HL-60/S4 treated with phorbol 12-myristate 13-acetate at 8.2 ng/mL for 4 days and 3 days (cell line): ENCODE data around the gene RAB24.
"Not testable (repeated sequence)": the region's sequence is repeated elsewhere in the genome, so short reads cannot be mapped to it uniquely, and the experiment has no call there.

ENCODE experiments used
- in situ Hi-C: fragments of 300-500 bp; cut with MboI; formaldehyde crosslinking; loops from 2 replicates; pipeline ENCODE4 v1.15.0; 2022; ENCODE audit warnings: low sequenced_read_pairs

RAB24 gene

DNA sequence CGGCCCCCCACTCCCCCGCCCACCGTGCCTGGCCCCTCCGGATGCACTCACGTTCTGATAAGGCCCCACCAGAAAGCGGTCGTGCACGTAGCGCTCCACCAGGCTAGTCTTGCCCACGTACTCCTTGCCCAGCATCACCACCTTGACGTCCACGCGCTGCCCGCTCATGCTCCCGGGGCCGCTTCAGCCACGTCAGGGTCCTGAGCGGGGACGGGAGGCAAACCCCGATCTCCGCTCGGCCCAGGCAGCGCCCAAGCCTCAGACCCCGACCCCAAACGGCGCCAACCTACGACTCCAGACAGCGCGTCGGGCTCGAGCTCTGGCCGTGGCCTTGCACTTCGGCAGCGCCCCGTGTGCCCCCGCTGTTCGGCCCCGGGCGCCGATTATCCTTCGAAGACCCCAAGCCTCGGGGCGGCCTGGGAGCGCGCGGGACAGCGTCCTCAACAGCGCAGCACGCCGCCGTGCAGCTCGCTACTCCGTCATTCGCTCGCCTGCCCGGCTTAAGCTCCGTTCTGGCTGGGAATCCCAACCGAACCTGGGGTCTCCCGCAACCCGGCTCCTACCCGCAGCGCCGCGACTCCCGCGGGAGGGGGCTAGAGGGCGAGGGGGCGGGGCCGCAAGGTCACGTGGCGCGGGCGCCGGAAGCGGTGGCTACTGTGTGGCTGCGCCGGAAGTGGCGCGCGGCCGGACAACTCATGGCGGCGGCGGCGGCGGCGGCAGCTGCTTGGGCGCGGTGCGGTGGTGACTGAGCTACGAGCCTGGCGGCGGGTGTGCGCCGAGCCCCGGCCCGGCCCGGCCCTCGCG is at the start of gene RAB24, which contains the start of gene PRELID1:
RAB24 (minus strand) TSS at position 599 of the 804 bp plus-strand sequence; CDS start at position 168, 431 bp downstream.
PRELID1 (plus strand) TSS at position 679 of the 804 bp plus-strand sequence. CDS start 187 bp downstream, outside the sequence.
- in situ Hi-C loops, result no loop called here

DNA sequence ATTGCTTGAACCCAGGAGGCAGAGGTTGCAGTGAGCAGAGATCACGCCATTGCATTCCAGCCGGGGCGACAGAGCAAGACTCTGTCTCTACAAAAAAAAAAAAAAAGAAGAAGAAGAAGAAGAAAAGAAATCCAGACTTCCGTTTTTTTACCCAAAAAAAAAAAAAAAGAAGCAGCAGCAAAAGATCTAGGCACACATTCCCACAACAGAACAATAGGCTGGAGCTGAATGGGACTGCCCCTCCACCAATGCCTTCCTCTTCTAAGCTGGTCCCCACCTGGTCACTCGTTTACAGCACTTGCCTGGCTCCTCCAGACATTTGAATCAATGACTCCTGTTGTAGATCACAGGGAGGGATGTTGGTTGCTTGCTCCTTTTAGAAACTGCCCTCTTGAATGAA is 49.6 kb upstream of the RAB24 start:
- in situ Hi-C loops, result no loop called here

- in situ Hi-C loops, result no loop called here
Observed at GRCh38 chr5:177351392-177352329, 48.1 kb upstream of the RAB24 start, which contains the start of gene LMAN2. Gene LMAN2 (minus strand): TSS chr5:177351668. CDS start chr5:177351647, 21 bp downstream.

GRCh38 chr5:177350776-177351391 is 47.4 kb upstream of the RAB24 start:
- in situ Hi-C loops, result no loop called here

GRCh38 chr5:177349762-177350161 is 46.2 kb upstream of the RAB24 start:
- in situ Hi-C loops, result no loop called here

- in situ Hi-C loops, result no loop called here
Observed at GRCh38 chr5:177349362-177349647, 45.8 kb upstream of the RAB24 start.

DNA sequence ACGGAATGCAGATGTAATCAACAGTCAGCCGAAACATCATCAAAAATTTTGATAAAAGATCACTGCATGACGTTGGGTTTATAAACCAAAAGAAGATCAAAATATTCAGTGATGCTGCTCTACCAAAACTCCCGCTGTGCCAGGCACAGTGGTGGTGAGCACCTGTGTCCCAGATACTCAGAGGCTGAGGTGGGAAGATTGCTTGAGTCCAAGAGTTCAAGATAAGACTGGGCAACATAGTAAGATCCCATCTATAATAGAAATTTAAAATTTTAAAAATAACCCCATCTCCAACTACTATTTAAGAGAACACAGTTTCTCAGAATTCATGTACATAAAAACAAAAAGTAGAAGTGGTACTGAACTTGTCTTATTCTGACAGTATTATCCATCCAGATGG is 44.2 kb upstream of the RAB24 start:
- in situ Hi-C loops, result no loop called here

- in situ Hi-C loops, result no loop called here
Observed at GRCh38 chr5:177346820-177347219, 43.3 kb upstream of the RAB24 start.

DNA sequence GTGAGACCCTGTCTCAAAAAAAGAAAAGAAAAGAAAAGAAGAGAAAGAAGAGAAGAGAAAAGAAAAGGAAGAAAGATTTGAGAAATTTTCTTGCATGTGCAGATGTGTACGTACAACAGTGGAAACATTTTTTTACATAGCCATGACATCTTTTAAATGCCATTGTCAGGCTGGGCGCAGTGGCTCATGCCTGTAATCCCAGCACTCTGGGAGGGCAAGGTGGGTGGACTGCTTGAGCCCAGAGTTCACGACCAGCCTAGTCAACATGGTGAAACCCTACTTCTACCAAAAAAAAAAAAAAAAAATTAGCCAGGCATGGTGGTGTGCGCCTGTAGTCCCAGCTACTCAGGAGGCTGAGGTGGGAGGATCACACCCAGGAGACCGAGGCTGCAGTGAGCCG is 41.4 kb upstream of the RAB24 start:
- in situ Hi-C loops, result no loop called here

- in situ Hi-C loops, result no loop called here
Observed at GRCh38 chr5:177343777-177344176, 40.3 kb upstream of the RAB24 start.

DNA sequence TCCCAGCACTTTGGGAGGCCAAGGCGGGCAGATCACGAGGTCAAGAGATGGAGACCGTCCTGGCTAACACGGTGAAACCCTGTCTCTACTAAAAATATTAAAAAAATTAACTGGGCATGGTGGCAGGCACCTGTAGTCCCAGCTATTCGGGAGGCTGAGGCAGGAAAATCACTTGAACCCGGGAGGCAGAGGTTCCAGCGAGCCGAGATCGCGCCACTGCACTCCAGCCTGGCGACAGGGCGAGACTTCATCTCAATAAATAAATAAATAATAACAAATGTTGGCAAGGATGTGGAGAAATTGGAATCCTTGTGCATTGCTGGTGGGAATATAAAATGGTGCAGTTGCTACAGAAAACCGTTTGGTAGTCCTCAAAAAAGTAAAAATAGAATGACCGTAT is 39.5 kb upstream of the RAB24 start:
- in situ Hi-C loops, result not testable (repeated sequence)

- in situ Hi-C loops, result no loop called here
Observed at GRCh38 chr5:177339107-177339638, 35.7 kb upstream of the RAB24 start.

GRCh38 chr5:177338251-177339106 is 35.0 kb upstream of the RAB24 start:
- in situ Hi-C loops, result no loop called here

GRCh38 chr5:177336603-177337494 is 33.3 kb upstream of the RAB24 start:
- in situ Hi-C loops, result no loop called here

DNA sequence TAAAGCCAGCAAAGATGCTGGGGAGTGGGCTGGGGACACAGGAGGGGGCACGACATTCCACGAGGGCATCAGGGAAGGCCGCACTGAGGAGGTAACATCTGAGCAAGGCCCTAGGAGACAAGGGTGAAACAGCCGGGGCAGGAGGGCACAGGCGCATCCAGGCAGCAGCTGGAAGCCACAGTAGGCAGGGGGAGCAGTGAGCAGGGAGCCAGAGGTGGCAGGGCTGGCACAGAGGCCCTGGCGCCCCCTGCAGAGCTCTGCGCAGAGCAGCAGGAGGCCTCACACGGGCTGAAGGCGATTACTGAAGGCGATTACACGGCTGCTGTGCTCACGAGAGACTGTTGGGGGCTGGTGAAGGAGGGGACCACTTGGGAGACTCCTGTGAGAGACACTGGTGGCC is 32.6 kb upstream of the RAB24 start:
- in situ Hi-C loops, result no loop called here

GRCh38 chr5:177335701-177336065 is 32.2 kb upstream of the RAB24 start:
- in situ Hi-C loops, result no loop called here

DNA sequence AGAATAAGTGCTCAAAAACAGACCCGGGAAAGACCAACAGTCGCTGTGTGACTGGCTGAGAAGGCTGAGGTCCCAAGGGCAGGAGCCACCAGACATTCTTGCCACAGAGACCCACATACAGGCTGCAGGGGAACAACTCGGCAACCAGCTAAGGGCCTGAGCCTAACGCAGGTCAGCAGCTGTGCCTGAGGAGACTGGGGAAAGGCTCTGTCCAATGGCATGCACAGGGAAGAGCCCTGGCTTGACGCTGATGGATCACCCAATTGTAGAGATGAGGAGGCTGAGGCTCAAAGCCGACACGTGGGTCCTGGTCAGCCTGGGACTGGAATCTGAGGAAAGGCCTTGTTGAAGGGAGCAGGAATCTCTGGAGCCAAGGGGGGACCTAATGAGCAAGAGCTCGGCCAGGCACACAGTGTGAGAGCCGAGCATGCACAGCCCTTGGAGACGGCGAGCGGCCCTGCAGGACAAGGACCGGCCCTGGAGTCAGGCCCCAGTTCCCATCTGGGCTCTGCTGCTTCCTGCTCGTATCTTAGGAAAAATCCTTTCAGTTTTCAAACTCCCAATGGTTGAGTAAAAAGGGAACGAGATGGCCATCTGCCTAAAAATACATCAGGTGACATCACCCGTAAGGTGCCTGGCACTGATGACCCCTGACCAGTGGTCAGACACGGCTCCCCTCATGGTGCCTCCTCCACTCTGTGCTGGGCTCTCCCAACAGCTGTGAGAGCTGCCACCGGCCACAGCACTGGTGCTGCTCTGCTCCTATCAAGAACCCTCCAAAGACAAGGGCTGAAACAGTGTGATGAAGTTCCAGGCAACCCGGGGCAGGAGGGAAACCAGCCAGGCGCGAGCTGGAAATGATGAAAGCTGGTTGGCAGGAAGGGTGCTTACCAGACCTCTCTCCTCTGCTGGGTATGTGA is 31.5 kb upstream of the RAB24 start:
- in situ Hi-C loops, result no loop called here

DNA sequence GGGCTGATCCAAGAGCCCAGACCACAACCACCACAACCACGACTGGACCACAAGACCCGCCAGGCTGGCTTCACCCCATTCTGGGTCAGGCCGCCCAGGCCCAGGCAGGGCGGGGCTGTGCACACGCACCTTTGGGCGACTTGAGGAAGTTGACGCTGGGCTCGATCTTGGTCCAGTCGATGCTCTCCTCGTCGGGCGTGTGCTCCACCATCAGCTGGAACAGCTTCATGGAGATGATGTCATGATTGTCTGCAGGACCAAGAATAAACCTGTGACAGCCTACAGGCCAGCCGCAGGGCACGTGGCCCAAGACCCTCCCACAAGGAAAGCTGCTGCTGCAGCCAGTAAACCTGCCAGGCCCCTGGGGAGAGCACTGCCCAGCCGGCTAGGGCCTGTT is 30.6 kb upstream of the RAB24 start:
- in situ Hi-C loops, result no loop called here
